Endothelial cell of umbilical vein (primary cell): ENCODE results near the gene CECR2.

Source experiments
- FOS ChIP-seq: IDR thresholded peaks from 2 replicates; pipeline ENCODE4 v1.6.1; 2011; ENCODE audit warnings: mild to moderate bottlenecking, low read length, moderate library complexity, borderline replicate concordance; ENCODE audit not compliant: insufficient read depth
- POLR2A ChIP-seq: IDR thresholded peaks from 2 replicates; pipeline ENCODE4 v1.6.1; 2012; ENCODE audit warnings: low read depth, mild to moderate bottlenecking, control low read depth, low read length
- TF ChIP-seq, protein P1 (sequence below), 2 donors: IDR thresholded peaks; 1 replicate in 1 of 2; 2 replicates in 1 of 2; pipeline ENCODE4 v1.5.1; 2011; ENCODE audit warnings: low read length in 2 of 2, mild to moderate bottlenecking in 2 of 2, moderate library complexity in 2 of 2, control low read depth in 1 of 2, inconsistent platforms in 1 of 2, low read depth in 1 of 2; ENCODE audit not compliant: insufficient read depth in 1 of 2; ENCODE audit errors: extremely low read depth in 1 of 2
- TF ChIP-seq, protein P2 (sequence below): IDR thresholded peaks from 2 replicates; pipeline ENCODE4 v1.6.1; 2011; ENCODE audit not compliant: insufficient read depth, insufficient read length

DNA sequence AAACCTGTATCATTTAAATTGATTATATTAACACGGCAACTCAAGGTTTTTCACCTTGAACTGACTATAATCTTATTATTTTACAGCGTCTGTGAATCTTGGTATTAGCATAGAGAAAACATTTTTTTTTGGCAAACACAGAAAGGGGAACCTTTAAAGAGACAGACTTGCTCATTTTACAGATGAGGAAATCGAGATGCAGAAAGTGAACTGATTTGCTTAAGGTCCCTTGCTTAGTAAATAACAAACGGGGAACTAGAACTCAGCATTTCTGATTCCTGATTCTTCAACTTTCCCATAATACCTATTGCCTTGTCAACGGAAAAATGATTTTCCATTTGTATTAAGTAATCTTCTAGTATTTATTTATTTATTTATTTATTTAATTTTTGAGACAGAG, 33.2 kb upstream of the CECR2 start:
- TF ChIP-seq, protein P1, sequence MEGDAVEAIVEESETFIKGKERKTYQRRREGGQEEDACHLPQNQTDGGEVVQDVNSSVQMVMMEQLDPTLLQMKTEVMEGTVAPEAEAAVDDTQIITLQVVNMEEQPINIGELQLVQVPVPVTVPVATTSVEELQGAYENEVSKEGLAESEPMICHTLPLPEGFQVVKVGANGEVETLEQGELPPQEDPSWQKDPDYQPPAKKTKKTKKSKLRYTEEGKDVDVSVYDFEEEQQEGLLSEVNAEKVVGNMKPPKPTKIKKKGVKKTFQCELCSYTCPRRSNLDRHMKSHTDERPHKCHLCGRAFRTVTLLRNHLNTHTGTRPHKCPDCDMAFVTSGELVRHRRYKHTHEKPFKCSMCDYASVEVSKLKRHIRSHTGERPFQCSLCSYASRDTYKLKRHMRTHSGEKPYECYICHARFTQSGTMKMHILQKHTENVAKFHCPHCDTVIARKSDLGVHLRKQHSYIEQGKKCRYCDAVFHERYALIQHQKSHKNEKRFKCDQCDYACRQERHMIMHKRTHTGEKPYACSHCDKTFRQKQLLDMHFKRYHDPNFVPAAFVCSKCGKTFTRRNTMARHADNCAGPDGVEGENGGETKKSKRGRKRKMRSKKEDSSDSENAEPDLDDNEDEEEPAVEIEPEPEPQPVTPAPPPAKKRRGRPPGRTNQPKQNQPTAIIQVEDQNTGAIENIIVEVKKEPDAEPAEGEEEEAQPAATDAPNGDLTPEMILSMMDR (IDR thresholded peaks at IDR 0.05; ENCODE audit: extremely low read depth in 1 of 2, insufficient read depth in 1 of 2, low read depth in 1 of 2, low read length in 2 of 2), result no peak
- TF ChIP-seq POLR2A (no peak), FOS (no peak)
- TF ChIP-seq, protein P2, sequence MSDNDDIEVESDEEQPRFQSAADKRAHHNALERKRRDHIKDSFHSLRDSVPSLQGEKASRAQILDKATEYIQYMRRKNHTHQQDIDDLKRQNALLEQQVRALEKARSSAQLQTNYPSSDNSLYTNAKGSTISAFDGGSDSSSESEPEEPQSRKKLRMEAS, result no peak
